ENCODE data around the gene CCKAR. TPM values are rescaled to one million over a fixed set of nuclear protein-coding genes. Genes with fewer than 3 reads are reported as not detected.

Gene CCKAR
- total and polyA plus RNA-seq, 2 of the 13 experiments (the other 11 are each of a cell fraction or from before 2014, with no cell fraction given), result not detected

DNA sequence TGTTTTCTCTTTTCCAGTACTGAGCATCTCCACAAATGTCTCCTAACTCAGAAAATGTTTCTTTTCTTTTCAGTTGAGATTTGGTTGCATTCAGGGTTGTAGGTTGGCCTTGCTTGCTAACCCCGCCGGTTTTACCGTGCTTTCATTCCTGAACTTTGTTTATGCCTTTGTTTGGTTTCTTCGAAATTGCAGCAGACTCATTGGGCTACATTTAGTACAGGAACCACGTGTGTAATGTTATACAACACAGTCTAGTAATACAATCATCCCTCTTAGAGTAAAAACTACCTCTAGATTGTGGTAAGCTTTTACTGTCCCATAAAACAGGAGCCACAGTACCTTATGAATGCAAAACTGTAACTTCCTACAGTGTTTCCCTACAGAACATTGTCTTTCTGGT, 57.9 kb downstream of the CCKAR start:
- H3K4me2 ChIP-seq (ENCODE audit: low read depth, low read length), result no peak overlapping the region
- no peak overlapping the region for H2AFZ ChIP-seq (ENCODE audit: low read length)
- no peak for DNase-seq (ENCODE audit: low spot score)
- FAIRE-seq, result no peak
- H3K9ac ChIP-seq (ENCODE audit: insufficient read depth, low read depth, low read length), result no peak overlapping the region
- peaks cover 11 to 53% of the 10 kb centered on the region in 2 experiments; a peak in 4 of 5 replicates for H3K36me3 ChIP-seq (replicated peaks in 1 of 2; ENCODE audit: control insufficient read depth in 1 of 2, insufficient read depth in 2 of 2, low read length in 2 of 2)
- TF ChIP-seq, protein P1, sequence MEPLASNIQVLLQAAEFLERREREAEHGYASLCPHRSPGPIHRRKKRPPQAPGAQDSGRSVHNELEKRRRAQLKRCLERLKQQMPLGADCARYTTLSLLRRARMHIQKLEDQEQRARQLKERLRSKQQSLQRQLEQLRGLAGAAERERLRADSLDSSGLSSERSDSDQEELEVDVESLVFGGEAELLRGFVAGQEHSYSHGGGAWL (CRISPR knock-in tag; IDR thresholded peaks at IDR 0.05), result no peak
- TF ChIP-seq ZNF17 (CRISPR knock-in tag; IDR thresholded peaks at IDR 0.05), result no peak
- TF ChIP-seq TEAD3 (CRISPR knock-in tag; optimal IDR thresholded peaks at IDR 0.05; ENCODE audit: borderline replicate concordance), result no peak
- TF ChIP-seq, protein P2, sequence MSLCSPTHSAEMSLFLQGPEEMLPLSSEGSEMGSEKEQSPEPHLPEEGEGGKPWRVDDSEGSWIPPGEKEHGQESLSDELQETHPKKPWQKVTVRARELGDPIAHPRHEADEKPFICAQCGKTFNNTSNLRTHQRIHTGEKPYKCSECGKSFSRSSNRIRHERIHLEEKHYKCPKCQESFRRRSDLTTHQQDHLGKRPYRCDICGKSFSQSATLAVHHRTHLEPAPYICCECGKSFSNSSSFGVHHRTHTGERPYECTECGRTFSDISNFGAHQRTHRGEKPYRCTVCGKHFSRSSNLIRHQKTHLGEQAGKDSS (CRISPR knock-in tag; IDR thresholded peaks at IDR 0.05; ENCODE audit: borderline replicate concordance, low read depth), result no peak
- TF ChIP-seq POLR2AphosphoS2 (IDR thresholded peaks at IDR 0.05; ENCODE audit: low read depth, low read length), result no peak
- TF ChIP-seq MATR3 (CRISPR knock-in tag; IDR thresholded peaks at IDR 0.05), result no peak
- TF ChIP-seq, protein P3, sequence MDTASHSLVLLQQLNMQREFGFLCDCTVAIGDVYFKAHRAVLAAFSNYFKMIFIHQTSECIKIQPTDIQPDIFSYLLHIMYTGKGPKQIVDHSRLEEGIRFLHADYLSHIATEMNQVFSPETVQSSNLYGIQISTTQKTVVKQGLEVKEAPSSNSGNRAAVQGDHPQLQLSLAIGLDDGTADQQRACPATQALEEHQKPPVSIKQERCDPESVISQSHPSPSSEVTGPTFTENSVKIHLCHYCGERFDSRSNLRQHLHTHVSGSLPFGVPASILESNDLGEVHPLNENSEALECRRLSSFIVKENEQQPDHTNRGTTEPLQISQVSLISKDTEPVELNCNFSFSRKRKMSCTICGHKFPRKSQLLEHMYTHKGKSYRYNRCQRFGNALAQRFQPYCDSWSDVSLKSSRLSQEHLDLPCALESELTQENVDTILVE (CRISPR knock-in tag; IDR thresholded peaks at IDR 0.05), result no peak
- no peak for TF ChIP-seq SAP130 (CRISPR knock-in tag; IDR thresholded peaks at IDR 0.05; ENCODE audit: low read depth)
- H4K20me1 ChIP-seq (ENCODE audit: insufficient read depth, low read length), result no peaks in the 10 kb centered on the region
- H3K4me3 ChIP-seq (replicated peaks in 1 of 3; ENCODE audit: insufficient read depth in 1 of 3, low read depth in 2 of 3, low read length in 3 of 3), result no peak overlapping the region
- no TSS peak for BruUV-seq (replicated peaks)
- in situ Hi-C loops (cut with HindIII; ENCODE audit: extremely low pct_ligation_motif_present, low pct_unique_long_range_greater_than_20kb), result no loop called here
- no peaks in the 10 kb centered on the region for H3K9me3 ChIP-seq (ENCODE audit: low read length)
- WGBS (ENCODE audit: low lambda C conversion rate), result 92% methylated on average over 5 of the region's 5 CpGs
- H3K27me3 ChIP-seq (ENCODE audit: control insufficient read depth in 1 of 2, insufficient read depth in 2 of 2, low read length in 2 of 2), result no peaks in the 10 kb centered on the region
- no peak overlapping the region for H3K27ac ChIP-seq (ENCODE audit: extremely low read length, insufficient read depth, low read length)
- CTCF ChIA-PET (ENCODE audit: low intra/inter-chr PET ratio, low total read pairs), result no interaction called here
- no peaks in the 10 kb centered on the region for H3K79me2 ChIP-seq (ENCODE audit: insufficient read depth, low read length)
- POLR2A ChIA-PET, result no interaction called here
- no peak for ATAC-seq
- no peaks in the 10 kb centered on the region for H3K4me1 ChIP-seq (ENCODE audit: insufficient read depth, low read length)
- intact Hi-C loops (cut with micrococcal nuclease; ENCODE audit: unreplicated experiment), result no loop called here

Data from HepG2 (cell line).